Dedifferentiated amniotic fluid mesenchymal stem cell (primary cell): ENCODE data around the gene ALDOA.

Source experiments
- DNase-seq: peaks from one replicate; pipeline ENCODE4 v3.0.0-alpha.2; 2016; ENCODE audit errors: extremely low spot score

Gene ALDOA

DNA sequence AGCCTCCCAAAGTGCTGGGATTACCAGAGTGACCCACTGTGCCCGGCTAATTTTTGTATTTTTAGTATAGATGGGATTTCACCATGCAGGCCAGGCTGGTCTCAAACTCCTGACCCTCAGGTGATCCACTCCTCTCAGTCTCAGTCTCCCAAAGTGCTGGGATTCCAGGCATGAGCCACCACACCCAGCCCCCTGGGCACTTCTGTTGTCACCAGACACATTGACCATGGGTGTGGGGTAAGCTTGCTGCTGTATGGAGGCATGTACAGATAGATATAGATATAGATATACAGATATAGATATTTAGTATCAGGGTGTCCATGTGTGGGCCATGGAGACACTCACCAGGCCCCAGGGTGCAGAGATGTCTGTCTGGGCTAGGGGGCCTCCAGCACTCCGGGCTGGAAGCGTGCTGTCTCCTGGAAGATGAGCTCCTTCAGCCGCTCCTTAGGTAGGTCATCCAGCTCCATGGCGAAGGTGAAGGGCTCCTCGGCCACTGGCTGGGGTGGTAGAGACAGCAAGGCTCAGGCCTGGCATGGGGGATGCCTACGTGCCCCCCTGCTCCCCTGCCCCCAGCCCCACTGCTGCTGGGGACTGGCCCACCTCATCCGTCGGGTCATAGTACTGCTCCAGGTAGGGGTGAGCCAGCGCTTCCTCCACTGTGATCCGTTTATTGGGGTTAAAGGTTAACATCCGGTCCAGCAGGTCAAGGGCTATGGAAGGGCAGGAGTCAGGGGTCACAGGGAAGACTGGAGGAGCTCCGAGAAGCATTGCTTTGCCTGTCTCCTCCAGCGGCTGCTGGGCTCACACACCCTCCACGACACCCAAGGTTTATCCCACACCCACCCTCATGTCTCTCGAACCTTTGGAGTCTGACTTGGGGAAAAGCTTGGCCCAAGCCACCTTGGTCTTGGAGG is 51.0 kb downstream of the ALDOA start:
- no peak for DNase-seq

DNA sequence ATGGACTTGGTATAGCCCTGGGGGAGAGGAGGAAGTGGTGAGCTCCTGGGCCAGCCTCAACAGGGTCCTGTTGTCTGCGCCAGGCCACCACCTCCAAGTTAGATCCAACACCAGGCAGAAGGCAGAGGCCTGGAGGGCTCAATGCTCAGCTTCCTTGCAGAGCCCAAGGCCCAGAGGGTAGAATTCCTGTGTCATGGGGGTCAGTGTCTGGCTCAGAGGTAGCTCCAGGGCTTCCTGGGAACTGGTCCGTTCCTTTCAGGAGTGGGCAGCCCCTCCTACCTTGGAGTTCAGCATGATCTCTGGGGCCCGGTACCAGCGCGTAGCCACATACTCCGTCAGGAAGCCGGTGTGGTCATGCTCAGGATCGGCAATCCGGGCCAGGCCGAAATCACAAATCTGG is 52.2 kb downstream of the ALDOA start:
- no peak for DNase-seq

DNA sequence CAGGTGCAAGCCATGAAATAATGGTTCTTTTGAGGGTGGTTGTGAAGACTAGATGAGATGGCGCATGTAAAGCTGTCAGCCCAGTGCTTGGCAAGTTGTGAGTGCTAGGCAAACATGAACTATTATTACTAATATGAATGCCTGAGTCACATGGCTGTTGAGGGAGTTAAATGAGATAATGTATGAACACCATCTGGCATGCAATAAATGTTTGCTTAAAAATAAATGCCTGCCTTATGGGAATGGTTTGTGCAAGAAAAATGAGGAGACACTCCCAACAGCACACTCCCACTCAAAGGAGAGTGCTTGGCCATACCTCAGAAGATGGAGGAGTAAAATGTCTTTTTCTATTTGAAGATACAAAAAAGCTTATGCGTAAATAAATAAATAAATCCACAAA is 53.9 kb downstream of the ALDOA start:
- DNase-seq, result no peak
